HG03066 (cell line): ENCODE results near the gene EXD2.
"Not testable (repeated sequence)": the region's sequence is repeated elsewhere in the genome, so short reads cannot be mapped to it uniquely, and the experiment has no call there.

Source experiments
- ATAC-seq: cut with Tn5 transposase; IDR thresholded peaks from one replicate; pipeline ENCODE4 v1.9.1; 2021; ENCODE audit warnings: low read depth; ENCODE audit not compliant: unreplicated experiment

Gene EXD2

GRCh38 chr14:69275331-69275730 is 84.0 kb downstream of the EXD2 start:
- no peak for ATAC-seq

GRCh38 chr14:69277356-69277755 is 86.1 kb downstream of the EXD2 start:
- not testable (repeated sequence) for ATAC-seq

- no peak for ATAC-seq
Measured at GRCh38 chr14:69280746-69281291, 89.5 kb downstream of the EXD2 start.

- ATAC-seq = no peak
Measured at GRCh38 chr14:69281450-69282169, 90.3 kb downstream of the EXD2 start.

GRCh38 chr14:69282448-69282847 is 91.2 kb downstream of the EXD2 start:
- ATAC-seq = no peak

GRCh38 chr14:69284170-69284569 is 92.9 kb downstream of the EXD2 start:
- no peak for ATAC-seq

GRCh38 chr14:69285661-69286255 is 94.5 kb downstream of the EXD2 start:
- no peak for ATAC-seq

- ATAC-seq = no peak
Measured at GRCh38 chr14:69287098-69288010, 96.1 kb downstream of the EXD2 start.

- ATAC-seq = no peak
Measured at GRCh38 chr14:69288011-69288771, 96.9 kb downstream of the EXD2 start.

- ATAC-seq = no peak
Measured at GRCh38 chr14:69288956-69289705, 97.8 kb downstream of the EXD2 start.

GRCh38 chr14:69289811-69290520 is 98.7 kb downstream of the EXD2 start:
- ATAC-seq = no peak

- ATAC-seq = not testable (repeated sequence)
Measured at GRCh38 chr14:69290881-69291280, 99.6 kb downstream of the EXD2 start.

GRCh38 chr14:69291396-69291795 is 100.1 kb downstream of the EXD2 start:
- ATAC-seq = no peak

GRCh38 chr14:69291891-69292561 is 100.7 kb downstream of the EXD2 start:
- no peak for ATAC-seq
